Measurements from ENCODE around the gene CGAS.
"Not testable (repeated sequence)": the region's sequence is repeated elsewhere in the genome, so short reads cannot be mapped to it uniquely, and the experiment has no call there.

The CGAS gene

GRCh38 chr6:73452107-73452461 is at the start of gene CGAS:
CGAS (minus strand) TSS chr6:73452297; CDS start chr6:73452181, 116 bp downstream.
- peak; percentile 84 to 85 for DNase-seq

GRCh38 chr6:73497915-73498314 is 45.8 kb upstream of the CGAS start:
- no peak for DNase-seq

- no peak for DNase-seq
Observed at GRCh38 chr6:73491377-73491776, 39.3 kb upstream of the CGAS start.

DNA sequence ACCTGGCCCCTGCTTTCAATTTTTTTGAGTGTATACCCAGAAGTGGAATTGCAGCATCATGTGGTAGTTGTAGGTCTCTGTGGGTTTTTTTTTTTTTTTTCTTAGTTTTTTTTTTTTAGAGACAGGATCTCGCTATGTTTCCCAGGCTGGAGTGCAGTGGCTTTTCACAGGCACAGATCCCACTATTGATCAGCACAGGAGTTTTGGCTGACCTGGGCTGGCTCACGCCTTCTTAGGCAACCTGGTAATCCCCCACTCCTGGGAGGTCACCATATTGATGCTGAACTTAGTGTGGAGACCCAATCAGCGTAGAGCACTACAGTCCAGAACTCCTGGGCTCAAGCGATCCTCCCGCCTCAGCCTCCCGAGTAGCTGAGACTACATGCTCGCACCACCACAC is 35.4 kb upstream of the CGAS start:
- DNase-seq, result no peak

- DNase-seq, result no peak
Observed at GRCh38 chr6:73484438-73484837, 32.3 kb upstream of the CGAS start.

GRCh38 chr6:73481969-73482368 is 29.9 kb upstream of the CGAS start:
- DNase-seq, result no peak

- no peak for DNase-seq
Observed at GRCh38 chr6:73477407-73477806, 25.3 kb upstream of the CGAS start.

- DNase-seq, result no peak
Observed at GRCh38 chr6:73476723-73477122, 24.6 kb upstream of the CGAS start.

DNA sequence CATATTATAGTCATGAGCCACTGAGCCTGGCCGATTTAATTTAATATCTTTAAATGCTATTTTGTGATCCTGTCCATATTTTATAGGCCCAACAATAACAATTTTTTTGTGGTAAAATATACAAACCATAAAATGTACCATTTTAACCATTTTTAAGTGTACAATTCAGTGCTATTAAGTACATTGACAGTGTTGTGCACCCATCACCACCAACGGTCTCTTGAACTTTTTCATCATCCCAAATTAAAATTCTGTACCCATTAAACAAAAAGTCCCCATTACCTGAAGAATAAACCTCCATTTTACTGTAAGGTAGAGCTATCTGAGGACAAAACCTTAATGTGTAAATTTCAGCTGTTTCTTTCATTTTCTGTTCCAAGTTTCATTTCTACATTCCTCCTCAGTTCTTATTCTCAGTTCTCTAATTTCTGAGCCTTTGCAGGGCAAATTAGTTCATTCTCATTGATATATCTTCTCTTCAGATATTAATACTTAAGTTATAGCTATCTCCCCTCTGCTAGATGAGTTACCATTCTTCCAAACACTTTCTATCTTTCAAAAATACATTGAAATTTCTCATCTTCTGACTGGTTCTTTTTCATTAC is 19.7 kb upstream of the CGAS start:
- no peak for DNase-seq

DNA sequence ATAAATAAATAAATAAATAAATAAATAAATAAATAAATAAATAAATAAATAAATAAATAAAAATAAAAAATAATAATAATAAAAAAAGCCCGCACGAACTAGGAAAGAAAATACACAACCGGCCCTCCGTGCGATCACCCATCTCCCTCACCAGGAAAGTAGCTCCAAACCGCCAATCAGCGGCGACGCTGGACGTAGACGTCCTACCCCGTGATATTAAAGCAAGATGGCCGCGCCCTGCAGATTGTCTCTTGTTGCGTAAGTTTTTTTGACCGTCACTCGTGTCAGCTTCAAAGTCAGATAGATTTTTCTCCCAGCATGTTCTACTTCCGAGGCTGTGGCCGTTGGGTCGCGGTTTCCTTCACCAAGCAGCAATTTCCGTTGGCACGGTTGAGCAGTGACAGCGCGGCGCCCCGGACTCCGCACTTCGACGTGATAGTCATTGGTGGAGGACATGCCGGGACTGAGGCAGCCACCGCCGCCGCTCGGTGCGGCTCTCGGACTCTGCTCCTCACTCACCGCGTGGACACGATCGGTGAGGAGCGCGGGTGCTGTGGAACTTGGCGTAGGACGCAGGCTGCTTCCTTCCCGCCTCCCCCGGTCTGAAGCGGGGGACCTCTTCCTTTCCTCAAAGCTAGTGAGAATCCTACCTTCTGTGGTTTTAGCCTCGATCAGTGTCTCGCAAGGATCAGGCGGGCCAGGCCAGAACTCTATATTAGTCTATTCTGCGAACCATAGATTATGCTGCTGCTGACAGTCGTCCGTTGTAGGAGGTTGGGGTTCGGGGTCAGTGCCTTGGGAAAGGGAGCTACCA is 9.6 kb upstream of the CGAS start, which contains the start of gene MTO1:
Gene MTO1, plus strand, starts transcription at position 201 of the 814 bp plus-strand sequence. Its CDS starts 118 bp downstream, at position 319.
- peak; percentile 87 for DNase-seq

DNA sequence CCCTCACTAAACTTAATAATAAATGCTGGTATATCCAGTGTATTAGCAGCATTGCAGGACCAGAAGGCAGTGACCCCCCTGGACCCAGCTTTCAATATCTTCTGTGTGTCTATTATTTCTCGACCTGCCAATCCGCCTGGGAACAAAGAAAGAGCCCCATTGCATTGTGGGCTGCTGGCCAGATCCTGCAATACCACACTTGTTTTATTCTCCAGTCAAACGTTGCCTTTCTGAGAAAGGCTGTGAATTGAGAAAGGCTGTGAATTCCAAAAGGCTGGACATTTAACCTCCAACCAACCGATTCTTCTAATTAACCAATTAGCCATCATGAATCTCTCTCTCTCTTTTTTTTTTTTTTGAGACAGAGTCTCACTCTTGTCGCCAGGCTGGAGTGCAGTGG is 8.0 kb upstream of the CGAS start:
- no peak for DNase-seq

GRCh38 chr6:73459474-73459873 is 7.4 kb upstream of the CGAS start:
- not testable (repeated sequence) for DNase-seq

DNA sequence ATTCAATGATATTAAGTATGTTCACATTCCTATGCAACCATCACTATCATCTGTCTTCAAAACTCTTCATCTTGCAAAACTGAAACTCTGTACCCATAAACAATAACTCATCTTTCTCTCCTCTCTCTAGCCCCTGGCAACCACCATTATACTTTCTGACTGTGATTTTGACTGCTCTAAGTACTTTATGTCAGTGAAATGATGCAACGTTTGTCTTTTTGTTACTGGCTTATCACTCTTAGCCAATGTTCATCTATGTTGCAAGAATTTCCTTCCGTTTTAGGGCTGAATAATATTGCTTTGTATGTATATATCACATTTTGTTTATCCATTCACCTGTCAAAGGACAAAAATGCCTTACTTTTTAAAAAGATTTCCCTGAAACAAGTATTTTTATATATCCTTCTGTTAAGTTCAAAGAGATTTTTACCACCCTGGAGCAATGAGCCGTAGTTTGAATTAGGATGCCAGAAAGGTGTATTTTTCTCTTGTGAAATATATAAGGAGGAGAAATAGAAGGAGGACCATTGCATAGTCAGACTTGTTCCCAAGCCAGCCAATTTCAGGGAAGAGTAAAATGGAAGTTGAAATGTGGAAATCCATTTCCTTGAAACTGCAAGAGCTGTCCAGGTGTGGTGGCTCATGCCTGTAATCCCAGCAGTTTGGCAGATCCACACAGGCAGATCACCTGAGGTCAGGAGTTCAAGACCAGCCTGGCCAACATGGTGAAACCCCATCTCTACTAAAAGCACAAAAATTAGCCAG is 4.0 kb upstream of the CGAS start:
- no peak for DNase-seq

GRCh38 chr6:73451223-73452106 is 632 bp downstream of the CGAS start:
- peak; percentile 45 for DNase-seq

- DNase-seq, result no peak
Observed at GRCh38 chr6:73443555-73443954, 8.5 kb downstream of the CGAS start.

- no peak for DNase-seq
Observed at GRCh38 chr6:73435236-73435635, 16.9 kb downstream of the CGAS start.

DNA sequence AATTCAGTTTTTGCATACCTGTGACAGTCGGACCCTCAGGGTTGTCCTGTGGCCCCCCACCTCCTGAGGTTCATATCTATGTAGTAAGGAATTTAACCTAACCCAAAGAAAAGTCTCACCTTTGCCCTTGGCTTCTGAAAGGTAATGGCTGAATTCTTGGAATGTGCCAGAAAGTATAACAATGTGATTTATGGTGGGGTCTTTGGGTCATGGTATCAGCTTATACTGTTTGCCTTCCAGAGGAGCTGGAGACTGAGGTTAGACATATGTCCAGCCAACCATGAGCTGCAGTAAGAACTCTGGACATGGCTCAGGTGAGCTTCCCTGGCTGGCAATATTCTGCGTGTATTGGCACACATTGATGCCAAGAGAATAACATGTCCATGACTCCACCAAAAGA is 30.6 kb downstream of the CGAS start:
- no peak for DNase-seq

GRCh38 chr6:73418081-73418741 is 33.9 kb downstream of the CGAS start:
- DNase-seq, result no peak

GRCh38 chr6:73413102-73413501 is 39.0 kb downstream of the CGAS start:
- no peak for DNase-seq

DNA sequence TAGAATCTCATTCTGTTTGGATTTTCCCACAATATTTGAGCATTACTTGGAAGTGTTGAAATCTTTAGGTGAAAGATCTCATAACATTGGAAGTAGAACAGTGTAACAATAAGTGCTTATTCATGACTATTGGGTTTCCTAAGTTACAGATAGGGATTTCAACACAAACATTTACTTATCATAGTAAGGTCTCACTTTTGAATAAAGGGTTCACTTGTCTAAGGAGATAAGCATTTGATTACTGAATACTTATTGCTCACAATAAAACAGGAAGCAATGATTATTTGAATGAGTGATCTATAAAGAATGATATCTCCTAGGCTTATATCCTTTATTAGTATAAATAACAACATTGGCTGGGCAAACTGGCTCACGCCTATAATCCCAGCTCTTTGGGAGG is 42.7 kb downstream of the CGAS start:
- DNase-seq, result no peak

DNA sequence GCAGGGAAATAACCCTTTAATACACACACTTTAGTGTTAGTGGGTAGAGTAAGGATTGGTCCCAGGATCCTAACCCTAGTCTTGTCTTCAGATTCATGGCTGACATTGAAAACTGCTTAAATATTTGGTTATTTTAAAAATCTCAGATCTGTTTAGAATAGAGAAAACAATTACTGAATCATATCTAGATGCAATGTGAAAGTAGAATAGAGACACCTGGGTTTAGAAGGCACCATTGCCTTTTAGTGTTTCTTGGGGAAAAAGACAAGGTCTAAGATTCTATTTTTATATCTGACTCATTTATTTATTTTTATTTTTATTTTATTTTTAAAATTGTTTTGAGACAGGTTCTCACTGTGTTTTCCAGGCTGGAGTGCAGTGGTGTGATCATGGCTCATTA is 51.4 kb downstream of the CGAS start:
- no peak for DNase-seq

DNA sequence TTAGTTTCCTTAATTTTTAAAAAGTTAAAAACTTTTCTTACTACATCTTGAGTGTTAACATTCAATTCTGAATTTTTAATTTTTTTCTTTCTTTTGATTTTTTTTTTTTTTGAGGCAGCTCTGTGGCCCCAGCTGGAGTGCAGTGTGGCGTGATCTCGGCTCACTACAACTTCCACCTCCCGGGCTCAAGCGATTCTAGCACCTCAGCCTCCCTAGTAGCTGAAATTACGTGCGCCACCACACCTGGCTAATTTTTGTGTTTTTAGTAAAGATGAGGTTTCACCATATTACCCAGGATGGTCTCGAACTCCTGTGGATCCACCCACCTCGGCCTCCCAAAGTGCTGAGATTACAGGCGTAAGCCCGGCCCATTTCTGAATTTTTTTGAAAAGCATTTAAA is 56.2 kb downstream of the CGAS start:
- DNase-seq, result no peak

All from CD4-positive, alpha-beta T cell treated with Interleukin-1 beta for 1 hour (primary cell).